ENCODE measurements around the gene AIF1L.

Gene AIF1L

DNA sequence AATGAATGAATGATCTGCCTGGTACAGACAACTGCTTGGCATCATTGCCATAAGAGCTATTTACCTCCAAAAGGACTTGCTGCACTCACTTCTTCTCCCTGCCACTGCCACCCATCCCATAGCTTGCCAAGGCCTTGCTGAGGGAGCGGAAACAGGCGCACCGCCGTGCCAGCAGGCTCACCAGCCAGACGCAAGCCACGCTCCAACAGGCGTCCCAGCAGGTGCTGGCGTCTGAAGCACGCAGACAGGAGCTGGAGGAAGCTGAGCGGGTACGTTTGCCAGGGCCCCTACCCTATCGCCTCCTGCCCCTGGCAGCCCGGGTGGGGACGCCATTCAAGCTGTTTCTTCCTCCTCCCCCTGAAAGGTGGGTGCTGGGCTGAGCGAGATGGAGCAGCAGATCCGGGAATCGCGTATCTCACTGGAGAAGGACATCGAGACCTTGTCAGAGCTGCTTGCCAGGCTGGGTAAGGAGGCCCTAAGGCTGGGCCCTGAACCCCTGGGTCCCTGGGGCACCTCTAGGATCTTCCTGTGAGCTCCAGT, 8.9 kb upstream of the AIF1L start:
- DNase-seq (ENCODE audit: low spot score) = no peak
- Histone ChIP-seq H3K27ac (no peak overlapping the region), H3K4me3 (no peak overlapping the region)
- TF ChIP-seq, protein P1, sequence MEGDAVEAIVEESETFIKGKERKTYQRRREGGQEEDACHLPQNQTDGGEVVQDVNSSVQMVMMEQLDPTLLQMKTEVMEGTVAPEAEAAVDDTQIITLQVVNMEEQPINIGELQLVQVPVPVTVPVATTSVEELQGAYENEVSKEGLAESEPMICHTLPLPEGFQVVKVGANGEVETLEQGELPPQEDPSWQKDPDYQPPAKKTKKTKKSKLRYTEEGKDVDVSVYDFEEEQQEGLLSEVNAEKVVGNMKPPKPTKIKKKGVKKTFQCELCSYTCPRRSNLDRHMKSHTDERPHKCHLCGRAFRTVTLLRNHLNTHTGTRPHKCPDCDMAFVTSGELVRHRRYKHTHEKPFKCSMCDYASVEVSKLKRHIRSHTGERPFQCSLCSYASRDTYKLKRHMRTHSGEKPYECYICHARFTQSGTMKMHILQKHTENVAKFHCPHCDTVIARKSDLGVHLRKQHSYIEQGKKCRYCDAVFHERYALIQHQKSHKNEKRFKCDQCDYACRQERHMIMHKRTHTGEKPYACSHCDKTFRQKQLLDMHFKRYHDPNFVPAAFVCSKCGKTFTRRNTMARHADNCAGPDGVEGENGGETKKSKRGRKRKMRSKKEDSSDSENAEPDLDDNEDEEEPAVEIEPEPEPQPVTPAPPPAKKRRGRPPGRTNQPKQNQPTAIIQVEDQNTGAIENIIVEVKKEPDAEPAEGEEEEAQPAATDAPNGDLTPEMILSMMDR (IDR thresholded peaks at IDR 0.05) = no peak

DNA sequence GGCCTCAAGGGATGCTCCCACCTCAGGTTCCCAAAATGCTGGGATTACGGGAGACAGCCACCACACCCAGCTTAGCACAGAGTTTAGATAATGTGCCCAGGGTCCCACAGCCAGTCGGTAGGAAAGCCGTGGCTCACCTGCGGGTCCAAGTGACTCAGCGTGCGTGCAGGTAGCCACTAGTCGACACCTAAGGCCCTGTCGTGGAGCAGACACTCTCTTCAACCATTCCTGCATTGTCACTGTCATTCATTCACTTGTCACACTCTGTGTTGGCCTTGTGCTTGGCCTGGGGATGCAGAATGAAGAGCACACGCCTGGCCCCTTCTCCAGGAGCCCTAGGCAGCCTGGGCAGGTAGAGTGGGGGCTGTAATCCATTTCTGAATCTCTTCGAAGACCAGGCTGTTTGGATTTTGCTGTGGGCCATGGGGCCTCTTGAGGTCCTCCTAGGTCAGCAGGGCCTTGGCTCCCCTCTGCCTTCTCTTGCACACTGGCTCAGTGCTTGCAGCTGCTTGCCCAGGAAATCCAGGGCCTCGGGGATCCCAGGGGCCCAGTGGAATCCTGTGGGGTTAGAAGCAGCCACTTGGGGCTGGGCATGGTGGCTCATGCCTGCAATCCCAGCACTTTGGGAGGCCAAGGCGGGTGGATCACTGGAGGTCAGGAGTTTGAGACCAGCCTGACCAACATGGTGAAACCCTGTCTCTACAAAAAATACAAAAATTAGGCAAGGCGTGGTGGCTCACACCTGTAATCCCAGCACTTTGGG, 6.1 kb upstream of the AIF1L start:
- TF ChIP-seq, protein P1 (IDR thresholded peaks at IDR 0.05) = no peak
- no peak overlapping the region for H3K27ac ChIP-seq
- no peak for DNase-seq (ENCODE audit: low spot score)
- no peak overlapping the region for H3K4me3 ChIP-seq

DNA sequence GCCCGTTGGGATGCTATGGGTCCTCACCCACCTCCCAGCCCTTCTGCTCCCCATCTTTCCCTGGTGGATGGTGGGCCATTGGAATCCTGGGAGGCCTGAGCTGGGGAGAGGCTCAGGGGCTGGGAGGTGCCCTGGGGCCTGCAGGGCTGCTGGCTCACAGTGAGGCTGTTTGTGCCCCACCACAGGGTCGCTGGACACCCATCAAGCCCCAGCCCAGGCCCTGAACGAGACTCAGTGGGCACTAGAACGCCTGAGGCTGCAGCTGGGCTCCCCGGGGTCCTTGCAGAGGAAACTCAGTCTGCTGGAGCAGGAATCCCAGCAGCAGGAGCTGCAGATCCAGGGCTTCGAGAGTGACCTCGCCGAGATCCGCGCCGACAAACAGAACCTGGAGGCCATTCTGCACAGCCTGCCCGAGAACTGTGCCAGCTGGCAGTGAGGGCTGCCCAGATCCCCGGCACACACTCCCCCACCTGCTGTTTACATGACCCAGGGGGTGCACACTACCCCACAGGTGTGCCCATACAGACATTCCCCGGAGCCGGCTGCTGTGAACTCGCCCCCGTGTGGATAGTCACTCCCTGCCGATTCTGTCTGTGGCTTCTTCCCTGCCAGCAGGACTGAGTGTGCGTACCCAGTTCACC, 4.9 kb upstream of the AIF1L start:
- TF ChIP-seq, protein P1 (IDR thresholded peaks at IDR 0.05) = no peak
- Histone ChIP-seq H3K27ac (no peak overlapping the region), H3K4me3 (no peak overlapping the region)
- no peak for DNase-seq (ENCODE audit: low spot score)

DNA sequence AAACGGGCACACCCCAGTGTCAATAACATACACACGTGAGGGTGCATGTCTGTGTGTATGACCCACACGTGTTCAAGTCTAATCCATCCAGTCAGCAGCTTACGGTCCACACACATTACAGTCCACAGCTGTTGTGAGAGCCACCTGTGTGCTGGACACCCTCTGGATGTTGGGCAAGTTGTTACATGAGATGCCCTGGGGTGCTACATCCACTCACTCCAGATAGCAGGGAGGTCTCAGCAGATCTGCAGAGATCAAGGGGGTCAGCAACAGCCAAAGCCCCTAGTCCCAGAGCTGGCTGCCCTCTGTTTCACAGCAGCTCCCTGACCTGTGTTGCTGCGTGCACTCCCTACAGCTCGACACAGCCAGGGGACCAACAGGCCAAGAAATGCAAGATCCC, 4.3 kb upstream of the AIF1L start:
- TF ChIP-seq, protein P1 (IDR thresholded peaks at IDR 0.05) = no peak
- no peak overlapping the region for H3K27ac ChIP-seq
- no peak overlapping the region for H3K4me3 ChIP-seq
- DNase-seq (ENCODE audit: low spot score) = no peak

DNA sequence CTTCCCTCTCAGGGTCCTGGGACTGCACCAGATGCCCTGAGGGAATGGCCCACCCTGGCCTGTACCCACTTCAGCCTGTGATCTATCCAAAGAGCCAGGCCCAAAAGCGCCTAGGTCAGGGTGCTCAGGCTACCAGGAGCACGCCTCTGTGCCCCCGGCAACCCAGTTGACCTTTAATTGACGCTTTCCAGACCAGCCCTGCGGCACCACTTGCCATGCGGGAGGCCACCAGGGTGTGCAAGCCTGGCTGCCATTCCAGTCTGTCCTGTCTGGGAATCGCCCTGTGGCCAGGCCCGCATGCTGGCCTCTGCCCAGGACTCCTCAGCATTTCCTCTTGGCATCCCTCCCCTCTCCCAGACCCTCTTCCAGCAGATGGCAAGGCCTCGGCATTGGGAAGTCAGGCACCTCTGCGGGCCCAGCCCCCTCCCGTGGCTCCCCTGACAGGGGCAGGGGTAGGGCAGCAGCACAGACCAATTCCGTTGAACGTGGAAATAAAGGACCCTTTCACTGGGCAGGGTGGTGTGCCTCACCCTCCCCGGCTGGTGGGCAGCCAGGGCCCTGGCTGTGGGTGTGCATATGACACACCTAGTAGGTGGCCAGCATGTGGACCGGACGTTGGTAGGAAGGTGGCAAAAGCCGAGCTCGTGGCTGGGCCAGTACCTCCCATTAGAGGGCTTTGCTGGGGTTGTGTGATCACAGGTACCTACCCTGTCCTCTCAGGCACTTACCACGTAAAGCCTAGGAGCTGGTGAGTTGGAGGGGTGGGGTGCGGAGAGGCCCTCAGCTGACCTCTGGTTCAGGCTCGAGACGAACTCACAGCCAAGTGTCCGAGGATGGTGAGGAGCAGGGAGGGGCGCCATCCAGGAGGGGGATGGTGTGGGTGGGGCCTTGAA, 3.5 kb upstream of the AIF1L start:
- Histone ChIP-seq H3K4me3 (no peak overlapping the region), H3K27ac (peak overlapping the region in 1 of 2 donors; percentile 7)
- TF ChIP-seq, protein P1 (IDR thresholded peaks at IDR 0.05) = no peak
- DNase-seq (ENCODE audit: low spot score) = no peak

DNA sequence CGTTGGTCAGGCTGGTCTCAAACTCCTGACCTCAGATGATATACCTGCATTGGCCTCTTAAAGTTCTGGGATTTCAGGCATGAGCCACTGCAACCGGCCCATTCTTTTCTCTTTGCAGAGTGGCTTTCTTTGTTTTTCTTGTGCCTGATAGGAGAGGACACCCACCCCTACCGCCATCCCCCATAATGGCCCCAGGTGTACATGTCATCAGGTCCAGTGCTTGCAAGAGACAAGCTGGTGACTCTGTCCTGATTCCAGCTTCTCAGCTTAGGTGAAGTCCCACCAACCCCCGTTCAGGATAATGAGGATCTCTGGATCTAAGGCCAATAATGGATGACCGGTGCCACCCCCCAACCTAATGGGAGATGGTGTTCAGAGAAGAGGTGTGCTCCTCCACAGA, 2.3 kb upstream of the AIF1L start:
- TF ChIP-seq, protein P1 (IDR thresholded peaks at IDR 0.05) = no peak
- H3K4me3 ChIP-seq = no peak overlapping the region
- DNase-seq (ENCODE audit: low spot score) = no peak
- H3K27ac ChIP-seq = no peak overlapping the region

Measured in coronary artery (tissue), 2 donors.